Activated B cell treated with CpG ODN at 0.5 μM for 24 hours (primary cell): Measurements from ENCODE around the gene MAP3K19. TPM values are rescaled to one million over a fixed set of nuclear protein-coding genes. Genes with fewer than 3 reads are reported as not detected.

Experiments used
- ATAC-seq: fragments of 200-7000 bp; cut with Tn5 transposase; one replicate; pipeline ENCODE4 v1.10.0; 2021; ENCODE audit warnings: low read depth, mild to moderate bottlenecking, moderate library complexity
- CTCF ChIA-PET: fragments of 350-600 bp; sonication (Branson Sonifier 250); formaldehyde crosslinking; loops from one replicate; lab custom pipeline; 2021; ENCODE audit warnings: antibody characterized with exemption; lab: Charles Lee
- POLR2A ChIA-PET: fragments of 350-600 bp; sonication (Branson Sonifier 250); formaldehyde crosslinking; loops from one replicate; lab custom pipeline; 2021; ENCODE audit warnings: antibody characterized with exemption; lab: Charles Lee
- DNase-seq: peaks from one replicate; pipeline ENCODE4 v3.0.0; 2022
- H3K27ac Mint-ChIP-seq: one replicate; pipeline ENCODE4 v1.8.0; 2020; ENCODE audit warnings: mixed read lengths
- H3K27me3 Mint-ChIP-seq: one replicate; pipeline ENCODE4 v1.8.0; 2021; ENCODE audit warnings: mixed read lengths
- H3K36me3 Mint-ChIP-seq: one replicate; pipeline ENCODE4 v1.8.0; 2021; ENCODE audit warnings: low read depth, mixed read lengths
- H3K4me1 Mint-ChIP-seq: one replicate; pipeline ENCODE4 v1.8.0; 2021; ENCODE audit warnings: mixed read lengths
- H3K4me3 Mint-ChIP-seq: one replicate; pipeline ENCODE4 v1.8.0; 2020; ENCODE audit warnings: mild to moderate bottlenecking, mixed read lengths
- H3K9me3 Mint-ChIP-seq: one replicate; pipeline ENCODE4 v1.8.0; 2020; ENCODE audit warnings: mixed read lengths
- CTCF ChIP-seq: fragments of 200-600 bp; IDR thresholded peaks from one replicate; pipeline ENCODE4 v1.8.0; 2022; ENCODE audit warnings: antibody characterized with exemption, mild to moderate bottlenecking
- intact Hi-C: fragments of 100-400 bp; cut with micrococcal nuclease; formaldehyde crosslinking; loops from one replicate; pipeline ENCODE4 v1.15.1; 2024
- total RNA-seq: library from RNA; stranded (reverse); gene quantifications from 2 replicates; pipeline ENCODE4 v1.2.3, GENCODE V29; 2022

Gene MAP3K19
- total RNA-seq, 1 donor from 2014 or later = not detected

GRCh38 chr2:134917360-134917865 lies 129.8 kb downstream of the MAP3K19 start:
- no peak for TF ChIP-seq CTCF
- peak overlapping the region; percentile 99 for H3K27ac Mint-ChIP-seq
- DNase-seq (peak; percentile 18), ATAC-seq (no peak)
- ChIA-PET POLR2A (interaction anchor here (0.5 to 3.2 kb wide), 10 partner anchors 22 to 798 kb away, joined by 3 to 20 read pairs (median 6); partner anchors contain the start of genes R3HDM1, RAB3GAP1 and ZRANB3), CTCF (interaction anchor here (1.0 kb wide), 1 partner anchor 466 kb away, joined by 5 read pairs; no protein-coding TSS in a partner anchor)
- peak overlapping the region; percentile 98 for H3K4me3 Mint-ChIP-seq
- H3K9me3 Mint-ChIP-seq = peaks cover 2% of the 10 kb centered on the region
- H3K27me3 Mint-ChIP-seq = peaks cover 3% of the 10 kb centered on the region
- H3K36me3 Mint-ChIP-seq = peaks cover 28% of the 10 kb centered on the region
- H3K4me1 Mint-ChIP-seq = peaks cover 44% of the 10 kb centered on the region
- intact Hi-C loops = loop anchor here (5.0 kb wide), 2 partner anchors 665 to 685 kb away; partner anchors contain the start of gene MGAT5

Other genes starting within 250 kb of the MAP3K19 start
- gene ACMSD, start 208.8 kb downstream of the MAP3K19 start, total RNA-seq = not detected in 2 replicates
- 62.9 and 73.4 TPM in 2 replicates for gene CCNT2, start 128.6 kb downstream of the MAP3K19 start, total RNA-seq
- 46.3 and 51.0 TPM in 2 replicates for gene RAB3GAP1, start 4.8 kb upstream of the MAP3K19 start, total RNA-seq